HepG2 (cell line): ENCODE measurements around the gene TNRC18.

Source experiments
- CC2D1A ChIP-seq: sonication (generic); formaldehyde crosslinking; IDR thresholded peaks from 2 replicates; pipeline ENCODE4 v1.8.1; 2023; ENCODE audit warnings: mild to moderate bottlenecking, missing genetic modification reagents
- FOXM1 ChIP-seq: sonication (generic); formaldehyde crosslinking; IDR thresholded peaks from 2 replicates; pipeline ENCODE4 v1.5.0; 2020; ENCODE audit warnings: missing genetic modification reagents
- HNRNPLL ChIP-seq: fragments of 200-400 bp; formaldehyde crosslinking; IDR thresholded peaks from 2 replicates; pipeline ENCODE4 v1.6.1; 2017; ENCODE audit warnings: mild to moderate bottlenecking, low read depth, low read length; ENCODE audit not compliant: poor library complexity, severe bottlenecking
- HOXA7 ChIP-seq: sonication (generic); formaldehyde crosslinking; IDR thresholded peaks from 2 replicates; pipeline ENCODE4 v1.8.1; 2022; ENCODE audit warnings: mild to moderate bottlenecking, missing genetic modification reagents, moderate library complexity
- RBFOX2 ChIP-seq: fragments of 200-400 bp; formaldehyde crosslinking; IDR thresholded peaks from 2 replicates; pipeline ENCODE4 v1.6.1; 2017; ENCODE audit warnings: low read depth, mild to moderate bottlenecking, low read length
- SUZ12 ChIP-seq: fragments of 150-350 bp; IDR thresholded peaks from 2 replicates; pipeline ENCODE4 v1.6.1; 2014; ENCODE audit warnings: low read depth, low read length
- ZNF549 ChIP-seq: sonication (generic); formaldehyde crosslinking; IDR thresholded peaks from 2 replicates; pipeline ENCODE4 v1.5.0; 2020; ENCODE audit warnings: missing genetic modification reagents
- TF ChIP-seq, protein P1 (sequence below): sonication (generic); formaldehyde crosslinking; IDR thresholded peaks from 2 replicates; pipeline ENCODE4 v1.5.0; 2020; ENCODE audit warnings: mild to moderate bottlenecking, missing genetic modification reagents, moderate library complexity

DNA sequence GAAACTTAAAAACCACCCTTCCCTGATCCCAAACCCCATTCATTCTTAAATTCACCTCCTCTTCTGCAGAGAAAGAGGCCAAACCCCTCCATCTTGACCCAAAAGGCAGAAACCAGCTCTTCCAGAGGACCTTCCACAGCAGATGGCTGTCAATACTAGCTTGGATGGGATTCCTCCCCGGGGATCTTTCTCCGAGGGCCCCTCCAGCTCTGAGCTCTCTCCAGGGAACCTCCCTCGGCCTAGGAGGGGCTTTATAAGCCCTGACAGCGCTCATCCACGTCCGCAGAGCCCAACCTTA lies 5.4 kb downstream of the TNRC18 start:
- TF ChIP-seq, protein P1, sequence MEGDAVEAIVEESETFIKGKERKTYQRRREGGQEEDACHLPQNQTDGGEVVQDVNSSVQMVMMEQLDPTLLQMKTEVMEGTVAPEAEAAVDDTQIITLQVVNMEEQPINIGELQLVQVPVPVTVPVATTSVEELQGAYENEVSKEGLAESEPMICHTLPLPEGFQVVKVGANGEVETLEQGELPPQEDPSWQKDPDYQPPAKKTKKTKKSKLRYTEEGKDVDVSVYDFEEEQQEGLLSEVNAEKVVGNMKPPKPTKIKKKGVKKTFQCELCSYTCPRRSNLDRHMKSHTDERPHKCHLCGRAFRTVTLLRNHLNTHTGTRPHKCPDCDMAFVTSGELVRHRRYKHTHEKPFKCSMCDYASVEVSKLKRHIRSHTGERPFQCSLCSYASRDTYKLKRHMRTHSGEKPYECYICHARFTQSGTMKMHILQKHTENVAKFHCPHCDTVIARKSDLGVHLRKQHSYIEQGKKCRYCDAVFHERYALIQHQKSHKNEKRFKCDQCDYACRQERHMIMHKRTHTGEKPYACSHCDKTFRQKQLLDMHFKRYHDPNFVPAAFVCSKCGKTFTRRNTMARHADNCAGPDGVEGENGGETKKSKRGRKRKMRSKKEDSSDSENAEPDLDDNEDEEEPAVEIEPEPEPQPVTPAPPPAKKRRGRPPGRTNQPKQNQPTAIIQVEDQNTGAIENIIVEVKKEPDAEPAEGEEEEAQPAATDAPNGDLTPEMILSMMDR (CRISPR knock-in tag), result no peak
- no peak for TF ChIP-seq FOXM1 (CRISPR knock-in tag)
- no peak for TF ChIP-seq HOXA7
- no peak for TF ChIP-seq HNRNPLL
- TF ChIP-seq CC2D1A (CRISPR knock-in tag), result no peak
- TF ChIP-seq SUZ12, result no peak
- TF ChIP-seq ZNF549 (CRISPR knock-in tag), result no peak
- TF ChIP-seq RBFOX2, result no peak
